IMR-90 (cell line): Measurements from ENCODE around the gene UTY. TPM values are rescaled to one million over a fixed set of nuclear protein-coding genes. Genes with fewer than 3 reads are reported as not detected.

ENCODE experiments used
- ATAC-seq: fragments of 200-7000 bp; cut with Tn5 transposase; 2 replicates; pipeline ENCODE4 v1.9.1; 2020; ENCODE audit warnings: low read depth, mild to moderate bottlenecking, moderate library complexity
- BruUV-seq: library from RNA; stranded (reverse); fragments of 400-500 nt; replicated peaks from 2 replicates; lab custom pipeline; 2021; lab: Mats Ljungman, UMichigan
- CTCF ChIA-PET: fragments of 300-600 bp; formaldehyde crosslinking; extraction: SDS; loops from one replicate; lab custom pipeline; 2021; ENCODE audit warnings: antibody characterized with exemption; lab: Yijun Ruan, JAX
- POLR2A ChIA-PET: fragments of 300-600 bp; sonication (Branson Sonifier 250); formaldehyde crosslinking; loops from one replicate; lab custom pipeline; 2022; ENCODE audit warnings: antibody characterized with exemption; ENCODE audit not compliant: unreplicated experiment; lab: Charles Lee
- DNase-seq: peaks from one replicate; pipeline ENCODE4 v3.0.0; 2013
- H2AFZ ChIP-seq: replicated peaks from 2 replicates; pipeline ENCODE3; 2013; ENCODE audit warnings: low read length, mild to moderate bottlenecking; ENCODE audit not compliant: poor library complexity
- H2AK5ac ChIP-seq: 2 replicates; pipeline ENCODE4 v1.6.1; 2013; ENCODE audit warnings: low read depth, low read length, inconsistent platforms
- H2AK9ac ChIP-seq: replicated peaks from 2 replicates; pipeline ENCODE3; 2013; ENCODE audit warnings: mild to moderate bottlenecking, low read depth, low read length, moderate library complexity; ENCODE audit not compliant: poor library complexity
- H2BK120ac ChIP-seq: 2 replicates; pipeline ENCODE4 v1.6.1; 2013; ENCODE audit warnings: low read depth, low read length, inconsistent platforms
- H2BK15ac ChIP-seq: 3 replicates; pipeline ENCODE4 v1.6.1; 2013; ENCODE audit warnings: low read depth, low read length, inconsistent platforms
- H2BK20ac ChIP-seq: 2 replicates; pipeline ENCODE4 v1.6.1; 2013; ENCODE audit warnings: low read depth, mild to moderate bottlenecking, inconsistent platforms, low read length, moderate library complexity
- H2BK5ac ChIP-seq: 2 replicates; pipeline ENCODE4 v1.6.1; 2013; ENCODE audit warnings: mild to moderate bottlenecking, low read depth, low read length, inconsistent platforms; ENCODE audit not compliant: poor library complexity, severe bottlenecking
- H3K14ac ChIP-seq: replicated peaks from 2 replicates; pipeline ENCODE4 v1.6.1; 2013; ENCODE audit warnings: low read depth, low read length, inconsistent platforms
- H3K18ac ChIP-seq: 2 replicates; pipeline ENCODE4 v1.6.1; 2013; ENCODE audit warnings: low read depth, low read length, control low read depth
- H3K23ac ChIP-seq: 2 replicates; pipeline ENCODE4 v1.6.1; 2013; ENCODE audit warnings: low read depth, low read length, inconsistent platforms
- H3K27ac ChIP-seq: 2 replicates; pipeline ENCODE4 v1.5.1; 2013; ENCODE audit warnings: mild to moderate bottlenecking, control low read depth, low read length; ENCODE audit not compliant: insufficient read depth
- H3K27me3 ChIP-seq: 2 replicates; pipeline ENCODE4 v1.6.1; 2013; ENCODE audit warnings: low read length; ENCODE audit not compliant: control insufficient read depth, insufficient read depth
- H3K36me3 ChIP-seq: 2 replicates; pipeline ENCODE4 v1.6.1; 2013; ENCODE audit warnings: low read length, mixed read lengths; ENCODE audit not compliant: control insufficient read depth, insufficient read depth
- H3K4ac ChIP-seq: 2 replicates; pipeline ENCODE4 v1.6.1; 2013; ENCODE audit warnings: low read depth, low read length, inconsistent platforms
- H3K4me1 ChIP-seq: 2 replicates; pipeline ENCODE4 v1.6.1; 2013; ENCODE audit warnings: low read length, mixed read lengths; ENCODE audit not compliant: control insufficient read depth, insufficient read depth
- H3K4me2 ChIP-seq: 2 replicates; pipeline ENCODE4 v1.6.1; 2013; ENCODE audit warnings: low read depth, mild to moderate bottlenecking, control low read depth, low read length, moderate library complexity
- H3K4me3 ChIP-seq: 2 replicates; pipeline ENCODE4 v1.5.1; 2013; ENCODE audit warnings: low read depth, mild to moderate bottlenecking, control low read depth, low read length, moderate library complexity; ENCODE audit not compliant: insufficient read depth
- H3K56ac ChIP-seq: 2 replicates; pipeline ENCODE4 v1.6.1; 2013; ENCODE audit warnings: low read length, inconsistent platforms; ENCODE audit not compliant: insufficient read depth; ENCODE audit errors: extremely low read depth
- H3K79me1 ChIP-seq, 2 experiments: 2 replicates each; pipeline ENCODE4 v1.6.1; 2013; ENCODE audit warnings: low read length in 2 of 2, inconsistent platforms in 1 of 2, low read depth in 1 of 2
- H3K9ac ChIP-seq: 2 replicates; pipeline ENCODE4 v1.6.1; 2013; ENCODE audit warnings: low read depth, low read length, control low read depth
- H3K9me1 ChIP-seq: 2 replicates; pipeline ENCODE4 v1.6.1; 2013; ENCODE audit warnings: low read length, inconsistent platforms; ENCODE audit not compliant: insufficient read depth
- H3K9me3 ChIP-seq: 2 replicates; pipeline ENCODE4 v1.6.1; 2013; ENCODE audit warnings: low read length; ENCODE audit not compliant: control insufficient read depth, insufficient read depth
- H4K20me1 ChIP-seq: 2 replicates; pipeline ENCODE4 v1.6.1; 2013; ENCODE audit warnings: low read length, inconsistent platforms; ENCODE audit not compliant: insufficient read depth
- H4K5ac ChIP-seq: 2 replicates; pipeline ENCODE4 v1.6.1; 2013; ENCODE audit warnings: mild to moderate bottlenecking, low read depth, low read length, control low read depth
- H4K8ac ChIP-seq, 2 experiments: 2 replicates each; pipeline ENCODE4 v1.6.1; 2013; ENCODE audit warnings: low read depth in 2 of 2, low read length in 2 of 2, control low read depth in 1 of 2, inconsistent platforms in 1 of 2
- H4K91ac ChIP-seq: 2 replicates; pipeline ENCODE4 v1.6.1; 2013; ENCODE audit warnings: low read depth, low read length, inconsistent platforms; ENCODE audit not compliant: insufficient read depth
- BHLHE40 ChIP-seq: fragments of 150-350 bp; IDR thresholded peaks from 2 replicates; pipeline ENCODE4 v1.6.1; 2016; ENCODE audit warnings: mild to moderate bottlenecking, low read depth, low read length
- CEBPB ChIP-seq: IDR thresholded peaks from 2 replicates; pipeline ENCODE4 v1.6.1; 2012; ENCODE audit warnings: low read depth, low read length, improper control_type of control experiment
- CHD1 ChIP-seq: IDR thresholded peaks from 2 replicates; pipeline ENCODE4 v1.6.1; 2012; ENCODE audit warnings: low read depth, low read length, improper control_type of control experiment
- FOS ChIP-seq: fragments of 150-350 bp; IDR thresholded peaks from 2 replicates; pipeline ENCODE4 v1.6.1; 2016; ENCODE audit warnings: low read depth, low read length
- MAFK ChIP-seq: IDR thresholded peaks from 2 replicates; pipeline ENCODE4 v1.6.1; 2012; ENCODE audit warnings: low read depth, low read length, improper control_type of control experiment
- MAZ ChIP-seq: IDR thresholded peaks from 2 replicates; pipeline ENCODE4 v1.6.1; 2012; ENCODE audit warnings: low read depth, mild to moderate bottlenecking, low read length, improper control_type of control experiment, moderate library complexity, borderline replicate concordance
- MXI1 ChIP-seq: IDR thresholded peaks from 2 replicates; pipeline ENCODE4 v1.6.1; 2012; ENCODE audit warnings: low read depth, mild to moderate bottlenecking, low read length, moderate library complexity, borderline replicate concordance
- NFE2L2 ChIP-seq: fragments of 150-350 bp; IDR thresholded peaks from 2 replicates; pipeline ENCODE4 v1.6.1; 2016; ENCODE audit warnings: low read depth, mild to moderate bottlenecking, low read length
- POLR2A ChIP-seq: IDR thresholded peaks from 2 replicates; pipeline ENCODE4 v1.6.1; 2012; ENCODE audit warnings: mild to moderate bottlenecking, low read depth, low read length
- RAD21 ChIP-seq: IDR thresholded peaks from 2 replicates; pipeline ENCODE4 v1.6.1; 2012; ENCODE audit warnings: low read length, improper control_type of control experiment
- RCOR1 ChIP-seq: IDR thresholded peaks from 2 replicates; pipeline ENCODE4 v1.6.1; 2012; ENCODE audit warnings: mild to moderate bottlenecking, low read length, improper control_type of control experiment; ENCODE audit not compliant: insufficient replicate concordance
- RFX5 ChIP-seq: IDR thresholded peaks from 2 replicates; pipeline ENCODE4 v1.8.0; 2012; ENCODE audit warnings: low read depth, mild to moderate bottlenecking, low read length, moderate library complexity
- SMC3 ChIP-seq: fragments of 150-350 bp; IDR thresholded peaks from 2 replicates; pipeline ENCODE4 v1.6.1; 2016; ENCODE audit warnings: low read depth, mild to moderate bottlenecking, antibody characterized with exemption, low read length, moderate library complexity
- WGBS, 2 experiments: methylation state at CpG; one replicate each; pipeline versions ENCODE4 v1.1.5 to v1.1.7; 2013; ENCODE audit warnings: missing lambda C conversion rate in 2 of 2; ENCODE audit not compliant: insufficient read length in 1 of 2; ENCODE audit errors: extremely low coverage in 2 of 2; 5-methylcytosine and 5-hydroxymethylcytosine counted together
- dilution Hi-C: fragments of 300-500 bp; cut with HindIII; formaldehyde crosslinking; loops from one replicate; pipeline ENCODE4 v1.14.3; 2018; ENCODE audit warnings: low sequenced_read_pairs; ENCODE audit not compliant: unreplicated experiment
- in situ Hi-C: fragments of 300-500 bp; cut with MboI; formaldehyde crosslinking; loops from 3 replicates; pipeline ENCODE4 v1.14.3; 2019; ENCODE audit warnings: low sequenced_read_pairs, inconsistent platforms, mixed read lengths
- intact Hi-C: fragments of 100-400 bp; cut with micrococcal nuclease; formaldehyde crosslinking; loops from 2 replicates; pipeline ENCODE4 v1.10.0; 2022
- polyA plus RNA-seq, 3 experiments: library from polyadenylated mRNA; depleted of rRNA; stranded (reverse); fragments of >200 nt; gene quantifications; 2 replicates each; pipeline ENCODE4 v1.2.3, GENCODE V29; 2012; ENCODE audit warnings: low replicate concordance in 1 of 3
- total RNA-seq: library from RNA; depleted of rRNA; stranded (reverse); fragments of >200 nt; gene quantifications from 2 replicates; pipeline ENCODE4 v1.2.3, GENCODE V29; 2012
- TF ChIP-seq, protein P1 (sequence below): fragments of 150-350 bp; IDR thresholded peaks from 2 replicates; pipeline ENCODE4 v1.6.1; 2016; ENCODE audit warnings: low read depth, mild to moderate bottlenecking, low read length, moderate library complexity, borderline replicate concordance
- TF ChIP-seq, protein P2 (sequence below): fragments of 150-350 bp; IDR thresholded peaks from 2 replicates; pipeline ENCODE4 v1.6.1; 2017; ENCODE audit warnings: mild to moderate bottlenecking, antibody characterized with exemption, low read length, low read depth
- TF ChIP-seq, protein P3 (sequence below): conservative IDR thresholded peaks from 2 replicates; pipeline ENCODE4 v1.5.1; 2012; ENCODE audit warnings: mild to moderate bottlenecking, low read depth, low read length, improper control_type of control experiment

UTY gene
- total and polyA plus RNA-seq, 2 of the 4 experiments (the other 2 are of a cell fraction) = not detected

DNA sequence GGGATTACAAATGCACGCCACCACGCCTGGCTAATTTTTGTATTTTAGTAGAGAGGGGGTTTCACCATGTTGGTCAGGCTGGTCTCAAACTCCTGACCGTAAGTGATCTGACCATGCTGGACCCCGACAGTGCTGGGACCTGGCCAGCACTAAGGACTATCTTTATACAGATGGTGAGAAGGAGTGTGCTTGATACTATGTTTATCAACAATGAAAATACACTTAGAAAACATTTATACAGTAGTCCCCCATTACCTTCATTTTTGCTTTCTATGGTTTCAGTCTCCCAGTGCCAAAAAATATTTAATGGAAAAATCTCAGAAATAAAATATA is 111.4 kb downstream of the UTY start:
- H3K23ac ChIP-seq = no peak overlapping the region
- H3K14ac ChIP-seq = no peak overlapping the region
- H3K27ac ChIP-seq = no peak overlapping the region
- H2BK20ac ChIP-seq = no peak overlapping the region
- H3K27me3 ChIP-seq = no peaks in the 10 kb centered on the region
- H3K79me1 ChIP-seq = no peaks in the 10 kb centered on the region
- ATAC-seq = no peak
- no peak overlapping the region for H2AK9ac ChIP-seq
- no CpG with 5 or more reads among the region's 4 CpGs for WGBS, 2 experiments
- H2BK5ac ChIP-seq = no peak overlapping the region
- H3K4ac ChIP-seq = no peak overlapping the region
- intact Hi-C loops (no loop called here), dilution Hi-C loops (no loop called here), in situ Hi-C loops (no loop called here)
- H3K18ac ChIP-seq = no peak overlapping the region
- DNase-seq = no peak
- no peak overlapping the region for H2AFZ ChIP-seq
- no peak overlapping the region for H3K9ac ChIP-seq
- H3K56ac ChIP-seq = no peak overlapping the region
- H2AK5ac ChIP-seq = no peak overlapping the region
- no peak overlapping the region for H3K4me3 ChIP-seq
- H2BK120ac ChIP-seq = no peak overlapping the region
- H4K91ac ChIP-seq = no peak overlapping the region
- no peak overlapping the region for H4K5ac ChIP-seq
- H4K8ac ChIP-seq = no peak overlapping the region
- TF ChIP-seq RCOR1 (no peak), MAFK (no peak), MAZ (no peak), BHLHE40 (no peak), NFE2L2 (no peak), CEBPB (no peak), MXI1 (no peak), FOS (no peak), RFX5 (no peak), RAD21 (no peak), POLR2A (no peak), CHD1 (no peak), SMC3 (no peak)
- TF ChIP-seq, protein P1, sequence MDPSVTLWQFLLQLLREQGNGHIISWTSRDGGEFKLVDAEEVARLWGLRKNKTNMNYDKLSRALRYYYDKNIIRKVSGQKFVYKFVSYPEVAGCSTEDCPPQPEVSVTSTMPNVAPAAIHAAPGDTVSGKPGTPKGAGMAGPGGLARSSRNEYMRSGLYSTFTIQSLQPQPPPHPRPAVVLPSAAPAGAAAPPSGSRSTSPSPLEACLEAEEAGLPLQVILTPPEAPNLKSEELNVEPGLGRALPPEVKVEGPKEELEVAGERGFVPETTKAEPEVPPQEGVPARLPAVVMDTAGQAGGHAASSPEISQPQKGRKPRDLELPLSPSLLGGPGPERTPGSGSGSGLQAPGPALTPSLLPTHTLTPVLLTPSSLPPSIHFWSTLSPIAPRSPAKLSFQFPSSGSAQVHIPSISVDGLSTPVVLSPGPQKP = no peak
- TF ChIP-seq, protein P2, sequence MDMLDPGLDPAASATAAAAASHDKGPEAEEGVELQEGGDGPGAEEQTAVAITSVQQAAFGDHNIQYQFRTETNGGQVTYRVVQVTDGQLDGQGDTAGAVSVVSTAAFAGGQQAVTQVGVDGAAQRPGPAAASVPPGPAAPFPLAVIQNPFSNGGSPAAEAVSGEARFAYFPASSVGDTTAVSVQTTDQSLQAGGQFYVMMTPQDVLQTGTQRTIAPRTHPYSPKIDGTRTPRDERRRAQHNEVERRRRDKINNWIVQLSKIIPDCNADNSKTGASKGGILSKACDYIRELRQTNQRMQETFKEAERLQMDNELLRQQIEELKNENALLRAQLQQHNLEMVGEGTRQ = no peak
- TF ChIP-seq, protein P3, sequence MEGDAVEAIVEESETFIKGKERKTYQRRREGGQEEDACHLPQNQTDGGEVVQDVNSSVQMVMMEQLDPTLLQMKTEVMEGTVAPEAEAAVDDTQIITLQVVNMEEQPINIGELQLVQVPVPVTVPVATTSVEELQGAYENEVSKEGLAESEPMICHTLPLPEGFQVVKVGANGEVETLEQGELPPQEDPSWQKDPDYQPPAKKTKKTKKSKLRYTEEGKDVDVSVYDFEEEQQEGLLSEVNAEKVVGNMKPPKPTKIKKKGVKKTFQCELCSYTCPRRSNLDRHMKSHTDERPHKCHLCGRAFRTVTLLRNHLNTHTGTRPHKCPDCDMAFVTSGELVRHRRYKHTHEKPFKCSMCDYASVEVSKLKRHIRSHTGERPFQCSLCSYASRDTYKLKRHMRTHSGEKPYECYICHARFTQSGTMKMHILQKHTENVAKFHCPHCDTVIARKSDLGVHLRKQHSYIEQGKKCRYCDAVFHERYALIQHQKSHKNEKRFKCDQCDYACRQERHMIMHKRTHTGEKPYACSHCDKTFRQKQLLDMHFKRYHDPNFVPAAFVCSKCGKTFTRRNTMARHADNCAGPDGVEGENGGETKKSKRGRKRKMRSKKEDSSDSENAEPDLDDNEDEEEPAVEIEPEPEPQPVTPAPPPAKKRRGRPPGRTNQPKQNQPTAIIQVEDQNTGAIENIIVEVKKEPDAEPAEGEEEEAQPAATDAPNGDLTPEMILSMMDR = no peak
- no peaks in the 10 kb centered on the region for H3K9me3 ChIP-seq
- no peak overlapping the region for H3K4me2 ChIP-seq
- CTCF ChIA-PET = no interaction called here
- H3K4me1 ChIP-seq = no peaks in the 10 kb centered on the region
- no TSS peak for BruUV-seq
- H2BK15ac ChIP-seq = no peak overlapping the region
- POLR2A ChIA-PET = no interaction called here
- no peaks in the 10 kb centered on the region for H3K9me1 ChIP-seq
- H4K20me1 ChIP-seq = no peaks in the 10 kb centered on the region
- no peaks in the 10 kb centered on the region for H3K36me3 ChIP-seq
